Measurements from ENCODE around the gene NRBF2. TPM values are rescaled to one million over a fixed set of nuclear protein-coding genes. Genes with fewer than 3 reads are reported as not detected.
"Not testable (repeated sequence)": the region's sequence is repeated elsewhere in the genome, so short reads cannot be mapped to it uniquely, and the experiment has no call there.

Gene NRBF2
- 21.9 and 24.8 TPM in 2 replicates for total RNA-seq (2021)
- Bru-seq, nascent RNA, result percentile 82 among the genes with signal in this experiment
- percentile 76 among the genes with signal in this experiment for BruChase-seq, experiment 1, labeled RNA remaining after a 2-hour chase
- BruChase-seq, experiment 2, labeled RNA remaining after a 6-hour chase, result percentile 69 among the genes with signal in this experiment
- long read RNA-seq, transcript NRBF2-202 (3 exons, 1,816 nt), result minor isoform, 5 of 83 reads
- long read RNA-seq, transcript NRBF2-201 (4 exons, 1,853 nt), result major isoform, 67 of 83 reads
- long read RNA-seq, partial matches to known transcripts, result 1 of 83 reads
- long read RNA-seq, other reads (novel, unspliced or antisense), result 10 of 83 reads

DNA sequence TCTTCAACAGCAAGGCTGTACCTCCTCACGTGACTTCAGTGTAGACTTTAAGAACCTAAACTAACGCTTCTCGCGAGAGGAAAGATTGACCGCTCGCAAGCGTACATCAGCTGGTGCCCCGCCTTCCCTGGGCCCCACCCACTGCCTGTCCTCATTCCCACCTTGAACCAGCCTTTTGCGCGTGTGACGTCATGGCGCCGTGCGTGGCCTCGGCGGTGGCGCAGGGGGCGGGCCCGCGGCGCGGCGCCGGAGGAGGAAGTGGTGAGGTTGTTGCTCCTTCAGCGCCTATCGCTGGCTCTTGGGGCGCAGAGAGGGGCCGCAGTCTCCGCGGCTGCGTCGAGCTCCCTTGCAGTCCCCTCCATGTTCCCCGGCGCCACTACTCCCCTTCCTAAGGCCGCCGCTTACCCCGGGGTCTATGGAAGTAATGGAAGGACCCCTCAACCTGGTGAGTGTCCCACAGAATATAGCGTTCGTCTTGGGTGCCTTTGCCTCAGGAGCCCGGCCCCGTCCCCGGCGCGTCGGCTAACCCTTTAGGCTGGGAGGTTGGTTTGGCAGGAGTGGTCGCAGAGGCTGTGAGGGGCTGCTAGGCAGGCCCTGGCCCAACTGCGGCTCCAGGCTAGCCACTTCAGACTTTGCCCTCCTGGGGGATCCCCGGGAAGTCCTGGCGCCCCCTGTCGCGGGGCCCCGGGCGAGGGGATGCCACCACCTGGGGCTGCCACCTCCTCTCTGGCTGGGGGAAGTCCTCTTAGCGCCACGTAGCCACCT is at the start of gene NRBF2:
Gene NRBF2, plus strand, starts transcription at position 273 of the 765 bp plus-strand sequence. Its CDS starts 143 bp downstream, at position 416.
- BruUV-seq (replicated peaks), result no TSS peak
- Histone ChIP-seq H3K36me3 (ENCODE audit: insufficient read depth, low read length, poor library complexity, severe bottlenecking) (no peaks in the 10 kb centered on the region), H3K4me3 (ENCODE audit: low read depth, low read length, poor library complexity, severe bottlenecking) (peak within 1 kb of the TSS; percentile 85), H3K9me3 (ENCODE audit: low read depth, low read length, poor library complexity, severe bottlenecking) (no peaks in the 10 kb centered on the region), H3K27ac (ENCODE audit: low read depth, low read length, poor library complexity, severe bottlenecking) (peak within 1 kb of the TSS; percentile 87), H3K27me3 (replicated peaks; ENCODE audit: insufficient read depth, low read depth, low read length, poor library complexity) (no peaks in the 10 kb centered on the region), H3K4me1 (ENCODE audit: insufficient read depth, low read length, poor library complexity, severe bottlenecking) (no peaks in the 10 kb centered on the region)
- POLR2A ChIA-PET (ENCODE audit: low non-redundant PET), result interaction anchor here (0.6 kb wide), 2 partner anchors 131 to 721 kb away, joined by 3 to 4 read pairs; no protein-coding TSS in a partner anchor
- intact Hi-C loops (cut with micrococcal nuclease; ENCODE audit: unreplicated experiment), result loop anchor here (2.0 kb wide), 1 partner anchor 318 kb away; no protein-coding TSS in a partner anchor
- CTCF ChIA-PET, result no interaction called here
- peak; percentile 99 for DNase-seq (ENCODE audit: low spot score)
- TF ChIP-seq, protein P1, sequence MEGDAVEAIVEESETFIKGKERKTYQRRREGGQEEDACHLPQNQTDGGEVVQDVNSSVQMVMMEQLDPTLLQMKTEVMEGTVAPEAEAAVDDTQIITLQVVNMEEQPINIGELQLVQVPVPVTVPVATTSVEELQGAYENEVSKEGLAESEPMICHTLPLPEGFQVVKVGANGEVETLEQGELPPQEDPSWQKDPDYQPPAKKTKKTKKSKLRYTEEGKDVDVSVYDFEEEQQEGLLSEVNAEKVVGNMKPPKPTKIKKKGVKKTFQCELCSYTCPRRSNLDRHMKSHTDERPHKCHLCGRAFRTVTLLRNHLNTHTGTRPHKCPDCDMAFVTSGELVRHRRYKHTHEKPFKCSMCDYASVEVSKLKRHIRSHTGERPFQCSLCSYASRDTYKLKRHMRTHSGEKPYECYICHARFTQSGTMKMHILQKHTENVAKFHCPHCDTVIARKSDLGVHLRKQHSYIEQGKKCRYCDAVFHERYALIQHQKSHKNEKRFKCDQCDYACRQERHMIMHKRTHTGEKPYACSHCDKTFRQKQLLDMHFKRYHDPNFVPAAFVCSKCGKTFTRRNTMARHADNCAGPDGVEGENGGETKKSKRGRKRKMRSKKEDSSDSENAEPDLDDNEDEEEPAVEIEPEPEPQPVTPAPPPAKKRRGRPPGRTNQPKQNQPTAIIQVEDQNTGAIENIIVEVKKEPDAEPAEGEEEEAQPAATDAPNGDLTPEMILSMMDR (conservative IDR thresholded peaks at IDR 0.05; ENCODE audit: low read depth, low read length), result peak; percentile 39; the same call in 1 of the 2 replicates
- TF ChIP-seq EZH2 (IDR thresholded peaks at IDR 0.05; ENCODE audit: borderline replicate concordance, low read depth, low read length, poor library complexity, severe bottlenecking), result no peak

DNA sequence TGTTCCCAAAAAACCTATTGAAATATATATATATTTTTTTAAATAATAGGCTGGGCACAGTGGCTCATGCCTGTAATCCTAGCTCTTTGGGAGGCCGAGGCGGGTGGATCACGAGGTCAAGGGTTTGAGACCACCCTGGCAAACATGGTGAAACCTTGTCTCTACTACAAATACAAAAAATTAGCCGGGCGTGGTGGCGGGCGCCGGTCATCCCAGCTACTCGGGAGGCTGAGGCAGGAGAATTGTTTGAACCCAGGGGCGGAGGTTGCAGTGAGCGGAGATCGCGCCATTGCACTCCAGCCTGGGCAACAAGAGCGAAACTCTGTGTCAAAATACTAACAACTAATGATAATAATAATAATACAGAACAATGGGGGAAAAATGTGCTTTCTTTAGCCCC is 49.7 kb upstream of the NRBF2 start:
- not testable (repeated sequence) for H3K27me3 ChIP-seq (replicated peaks; ENCODE audit: insufficient read depth, low read depth, low read length, poor library complexity); H3K9me3 ChIP-seq (ENCODE audit: low read depth, low read length, poor library complexity, severe bottlenecking); H3K4me3 ChIP-seq (ENCODE audit: low read depth, low read length, poor library complexity, severe bottlenecking); H3K4me1 ChIP-seq (ENCODE audit: insufficient read depth, low read length, poor library complexity, severe bottlenecking); BruUV-seq (replicated peaks); DNase-seq (ENCODE audit: low spot score); H3K36me3 ChIP-seq (ENCODE audit: insufficient read depth, low read length, poor library complexity, severe bottlenecking); H3K27ac ChIP-seq (ENCODE audit: low read depth, low read length, poor library complexity, severe bottlenecking)
- ChIA-PET CTCF (interaction anchor here (0.9 to 1.7 kb wide), 4 partner anchors 74 to 490 kb away, joined by 3 to 5 read pairs (median 4); no protein-coding TSS in a partner anchor), POLR2A (ENCODE audit: low non-redundant PET) (interaction anchor here (0.7 kb wide), 1 partner anchor 167 kb away, joined by 3 read pairs; no protein-coding TSS in a partner anchor)
- intact Hi-C loops (cut with micrococcal nuclease; ENCODE audit: unreplicated experiment), result loop anchor here (5.0 kb wide), 4 partner anchors 266 to 641 kb away; partner anchors contain the start of gene EGR2

DNA sequence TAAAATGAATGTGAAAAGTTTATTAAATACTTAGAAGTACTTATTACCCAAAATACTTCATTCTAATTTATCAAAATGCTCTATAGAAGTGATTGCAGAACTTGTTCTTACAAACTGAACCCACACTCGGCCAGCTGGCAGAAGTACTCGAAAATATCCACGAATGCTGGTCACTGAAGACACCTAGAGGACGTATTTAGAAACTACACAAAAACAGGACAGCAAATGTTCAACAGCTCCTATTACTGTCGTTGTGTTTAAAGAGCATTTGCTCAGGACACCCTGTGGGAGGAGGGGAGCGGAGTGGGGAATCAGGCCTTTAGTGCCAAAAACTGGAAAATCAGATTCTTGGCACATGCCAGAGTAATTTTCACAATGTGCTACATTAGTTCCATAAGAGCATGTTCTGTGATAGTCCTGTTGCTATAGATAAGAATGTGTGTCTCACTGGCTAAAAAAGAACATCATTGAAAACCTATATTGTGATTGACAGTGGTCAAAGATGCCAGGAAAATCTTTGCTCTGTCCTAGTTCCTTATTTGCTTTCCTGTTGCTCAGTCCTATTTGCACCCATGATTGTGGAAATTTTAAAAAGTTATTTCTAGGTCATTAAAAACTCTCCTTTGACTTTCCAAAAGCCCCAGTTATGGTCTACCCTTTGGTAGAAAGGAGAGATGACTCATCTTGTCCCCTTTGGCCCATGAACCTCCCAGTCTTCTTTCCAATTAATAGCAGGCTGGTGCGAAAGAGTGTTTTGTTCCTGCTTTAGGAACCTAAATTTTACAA is 49.0 kb upstream of the NRBF2 start:
- DNase-seq (ENCODE audit: low spot score), result peak; percentile 90
- TF ChIP-seq, protein P1 (conservative IDR thresholded peaks at IDR 0.05; ENCODE audit: low read depth, low read length), result peak; percentile 82
- no peak for TF ChIP-seq EZH2 (IDR thresholded peaks at IDR 0.05; ENCODE audit: borderline replicate concordance, low read depth, low read length, poor library complexity, severe bottlenecking)
- intact Hi-C loops (cut with micrococcal nuclease; ENCODE audit: unreplicated experiment), result loop anchor here (2.0 to 5.0 kb wide), 5 partner anchors 79 to 642 kb away; partner anchors contain the start of gene EGR2
- ChIA-PET CTCF (interaction anchor here (0.9 to 1.7 kb wide), 5 partner anchors 61 to 490 kb away, joined by 3 to 5 read pairs (median 4); no protein-coding TSS in a partner anchor), POLR2A (ENCODE audit: low non-redundant PET) (interaction anchor here (0.7 kb wide), 1 partner anchor 168 kb away, joined by 3 read pairs; no protein-coding TSS in a partner anchor)
- H3K4me3 ChIP-seq (ENCODE audit: low read depth, low read length, poor library complexity, severe bottlenecking), result no peak overlapping the region
- no peaks in the 10 kb centered on the region for H3K27me3 ChIP-seq (replicated peaks; ENCODE audit: insufficient read depth, low read depth, low read length, poor library complexity)
- H3K36me3 ChIP-seq (ENCODE audit: insufficient read depth, low read length, poor library complexity, severe bottlenecking), result no peaks in the 10 kb centered on the region
- H3K27ac ChIP-seq (ENCODE audit: low read depth, low read length, poor library complexity, severe bottlenecking), result no peak overlapping the region
- BruUV-seq (replicated peaks), result no TSS peak
- H3K4me1 ChIP-seq (ENCODE audit: insufficient read depth, low read length, poor library complexity, severe bottlenecking), result peaks cover 7% of the 10 kb centered on the region
- no peaks in the 10 kb centered on the region for H3K9me3 ChIP-seq (ENCODE audit: low read depth, low read length, poor library complexity, severe bottlenecking)
